GM12891 (cell line): ENCODE results near the gene STS.

Experiments
- POLR2A ChIP-seq: IDR thresholded peaks from 2 replicates; pipeline ENCODE4 v1.6.1; 2011; ENCODE audit warnings: low read depth, low read length, control low read depth
- POLR2AphosphoS5 ChIP-seq: IDR thresholded peaks from 2 replicates; pipeline ENCODE4 v1.6.1; 2011; ENCODE audit warnings: low read depth, low read length, control low read depth
- TAF1 ChIP-seq: IDR thresholded peaks from 2 replicates; pipeline ENCODE4 v1.6.1; 2011; ENCODE audit warnings: low read depth, low read length, control low read depth

GRCh38 chrX:7117587-7117986, 29.9 kb upstream of the STS start:
- TF ChIP-seq POLR2A: no peak
- TF ChIP-seq POLR2AphosphoS5: no peak
- TF ChIP-seq TAF1: no peak
